Activated CD8-positive, alpha-beta memory T cell treated with anti-CD3 and anti-CD28 coated beads, Interleukin-2, amount 50 U/mL, for 24 hours (primary cell): ENCODE data around the gene RNF208.

ENCODE experiments used
- DNase-seq: peaks from one replicate; pipeline ENCODE4 v3.0.0-alpha.2; 2020; ENCODE audit errors: extremely low read depth

The RNF208 gene

GRCh38 chr9:137227853-137228505, 5.9 kb upstream of the RNF208 start:
- DNase-seq, result no peak

DNA sequence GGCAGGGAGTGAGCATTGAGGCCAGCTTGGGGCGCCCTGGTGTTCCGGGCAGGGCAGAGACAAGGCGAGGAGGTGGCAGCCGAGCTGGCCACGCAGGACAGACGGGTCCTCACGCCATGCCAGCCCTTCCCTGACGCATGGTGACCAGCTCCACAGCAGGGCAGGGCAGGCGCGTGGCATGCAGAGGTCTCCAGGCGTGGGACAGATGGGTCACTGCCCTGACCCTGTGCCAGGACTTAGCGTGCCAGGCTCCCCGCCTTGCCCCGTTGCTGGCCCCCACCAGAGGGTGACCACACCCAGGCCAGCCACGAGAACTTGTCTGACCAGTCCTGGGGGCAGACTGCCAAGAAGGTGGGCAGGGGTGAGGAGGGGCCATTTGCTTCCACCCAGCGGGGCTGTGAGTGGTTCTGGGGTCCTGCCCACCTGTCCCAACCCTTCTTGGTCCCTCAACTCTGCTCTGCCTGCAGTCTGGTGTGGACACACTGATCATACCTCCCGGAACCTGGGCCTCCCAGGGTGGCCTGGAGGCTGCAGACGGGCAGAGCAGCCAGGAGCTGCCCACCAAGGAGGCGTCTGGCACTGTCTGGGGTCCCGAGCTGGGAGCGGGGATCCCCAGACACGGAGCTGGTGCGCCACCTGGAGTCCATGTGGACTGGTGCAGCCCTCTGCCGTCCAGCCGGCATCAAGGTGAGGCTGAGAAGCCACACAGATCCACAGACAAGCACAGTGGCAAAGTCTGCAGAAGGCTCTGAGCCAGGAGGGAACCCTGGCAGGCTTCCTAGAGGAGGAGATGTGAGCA, 5.2 kb upstream of the RNF208 start, which contains the start of gene RNF224:
TSS of gene RNF224 (plus strand) at position 449 of the 799 bp plus-strand sequence. CDS start 834 bp downstream, outside the sequence.
- peak; percentile 63 for DNase-seq

GRCh38 chr9:137226338-137227053, 4.5 kb upstream of the RNF208 start:
- DNase-seq, result no peak

DNA sequence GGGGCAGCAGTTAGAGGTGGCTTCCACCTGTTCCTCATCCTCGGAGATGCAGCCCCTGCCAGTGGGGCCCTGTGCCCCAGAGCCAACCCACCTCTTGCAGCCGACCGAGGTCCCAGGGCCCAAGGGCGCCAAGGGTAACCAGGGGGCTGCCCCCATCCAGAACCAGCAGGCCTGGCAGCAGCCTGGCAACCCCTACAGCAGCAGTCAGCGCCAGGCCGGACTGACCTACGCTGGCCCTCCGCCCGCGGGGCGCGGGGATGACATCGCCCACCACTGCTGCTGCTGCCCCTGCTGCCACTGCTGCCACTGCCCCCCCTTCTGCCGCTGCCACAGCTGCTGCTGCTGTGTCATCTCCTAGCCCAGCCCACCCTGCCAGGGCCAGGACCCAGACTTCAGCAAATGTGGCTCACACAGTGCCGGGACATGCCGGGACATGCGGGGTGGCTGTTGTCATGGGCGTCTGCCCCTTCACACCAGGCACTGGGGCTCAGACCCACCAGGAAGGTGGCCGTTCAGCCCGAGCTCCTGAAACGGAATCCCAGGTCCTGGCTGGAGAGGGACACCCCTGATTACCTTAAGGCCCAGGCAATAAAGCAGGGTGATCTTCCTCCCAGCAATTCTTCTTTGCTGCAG, 3.8 kb upstream of the RNF208 start:
- DNase-seq, result no peak

- DNase-seq, result no peak
These were observed 3.0 kb upstream of the RNF208 start, which contains the start of gene CYSRT1 for GRCh38 chr9:137224830-137225694. TSS of gene CYSRT1 (plus strand) at chr9:137225174. CDS start at chr9:137225622, 448 bp downstream.

DNA sequence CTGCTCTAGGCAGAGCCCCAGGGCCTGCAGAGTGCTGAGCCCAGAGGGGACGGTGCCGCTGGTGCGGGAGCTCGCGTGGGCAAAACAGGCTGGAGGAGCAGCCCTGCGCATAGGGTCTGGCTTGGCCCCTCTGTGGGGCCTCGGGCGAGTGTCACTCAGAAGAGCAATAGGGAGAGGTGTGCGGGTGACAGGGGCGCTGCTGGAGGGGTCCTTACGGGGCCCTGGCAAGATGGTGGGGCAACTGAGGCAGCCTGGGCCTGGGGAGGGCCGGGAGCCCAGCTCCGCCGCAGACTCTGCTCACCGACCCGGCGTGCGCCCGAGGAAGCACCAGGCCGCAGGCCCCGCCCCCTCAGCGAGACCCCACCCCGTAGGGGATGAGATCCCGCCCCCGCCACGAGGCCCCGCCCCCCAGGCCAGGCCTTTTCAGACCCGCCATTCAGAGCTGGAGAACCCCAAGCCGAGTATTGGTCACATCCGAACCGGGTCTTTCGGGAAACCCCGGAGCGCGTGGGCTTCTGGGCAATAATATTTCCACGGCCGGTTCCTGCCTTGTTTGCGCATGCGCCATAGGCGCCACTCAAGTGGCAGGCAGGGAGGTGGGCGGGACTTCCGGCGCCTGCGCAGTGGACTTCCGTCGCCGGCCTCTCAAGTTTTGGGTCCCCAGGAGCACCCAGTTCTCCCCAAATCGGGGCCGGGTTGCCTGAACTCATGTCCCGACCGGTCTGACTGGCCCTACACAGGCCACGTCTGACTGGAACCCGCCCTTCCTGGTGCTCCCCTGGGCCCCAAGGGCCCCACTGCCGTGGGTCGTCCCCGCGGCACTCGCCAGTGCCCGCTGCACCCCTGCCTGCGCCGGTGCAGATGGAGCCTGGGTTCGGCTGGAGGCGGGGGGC, 1.3 kb upstream of the RNF208 start:
- DNase-seq, result peak; percentile 95

DNA sequence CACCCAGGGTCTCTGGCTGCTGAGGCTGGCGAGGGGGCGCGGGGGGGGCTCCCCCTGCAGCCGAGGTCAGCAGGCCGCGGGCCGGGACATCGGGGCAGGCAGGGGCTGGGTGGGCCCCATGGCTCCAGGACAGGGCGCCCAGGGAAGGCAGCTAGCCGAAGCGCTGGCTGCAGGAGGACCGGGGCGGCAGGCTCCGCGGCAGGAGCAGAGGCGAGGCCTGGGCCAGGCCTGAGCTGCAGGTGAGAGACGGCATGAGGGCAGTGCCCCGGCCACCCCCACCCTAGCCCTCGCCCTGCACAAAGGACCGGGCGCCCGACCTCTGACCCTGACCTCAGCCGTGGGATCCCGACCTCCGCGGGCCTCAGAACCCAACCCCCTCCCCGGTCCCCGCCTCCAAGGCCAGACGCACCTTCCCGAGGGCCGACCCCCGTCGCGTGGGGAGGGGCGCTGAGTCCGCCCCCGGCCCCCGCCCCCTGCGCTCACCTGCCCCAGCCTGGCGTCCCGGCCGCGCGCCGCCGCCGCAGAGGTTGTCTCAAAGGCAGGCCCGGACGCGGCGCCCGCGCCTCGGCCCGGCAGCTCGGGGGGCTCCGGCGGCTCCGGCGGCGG, 431 bp downstream of the RNF208 start:
- no peak for DNase-seq

- DNase-seq, result no peak
These were observed 940 bp downstream of the RNF208 start for GRCh38 chr9:137221095-137221505.

DNA sequence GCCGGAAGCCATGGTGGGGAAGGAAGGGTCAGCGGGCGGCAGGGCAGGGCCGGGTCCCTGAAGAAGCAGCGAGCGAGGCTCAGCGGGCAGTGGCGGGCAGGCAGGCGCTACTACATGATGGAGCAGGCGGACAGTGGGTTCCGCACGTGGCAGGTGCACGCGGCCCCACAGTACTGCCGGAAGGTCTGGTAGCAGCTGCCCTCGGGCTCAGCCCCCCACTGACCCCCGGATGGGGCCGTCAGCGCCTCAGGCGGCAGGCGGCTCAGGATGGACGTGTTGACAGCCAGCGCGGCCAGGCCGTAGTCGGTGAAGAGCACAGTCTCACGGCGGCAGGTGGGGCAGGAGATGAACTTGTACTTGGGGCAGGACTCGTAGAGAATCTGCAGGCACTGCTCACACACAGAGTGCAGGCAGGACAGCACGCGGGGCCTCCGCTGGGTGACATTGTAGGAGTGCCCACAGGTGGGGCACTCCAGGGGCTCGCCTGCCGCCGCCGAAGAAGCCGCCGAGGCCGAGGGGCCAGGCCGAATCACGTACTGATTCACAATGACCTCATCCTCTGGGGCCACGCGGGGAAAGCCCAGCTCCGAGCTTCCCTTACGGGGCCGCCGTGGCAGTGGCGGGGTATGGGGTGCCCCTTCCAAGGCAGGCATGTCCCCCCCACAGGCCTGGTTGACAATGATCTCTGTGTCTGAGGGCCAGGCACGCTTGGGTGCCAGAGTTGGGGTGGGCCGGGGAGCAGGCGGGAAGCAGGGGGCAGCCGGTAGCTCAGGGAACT, 1.5 kb downstream of the RNF208 start:
- DNase-seq, result no peak

DNA sequence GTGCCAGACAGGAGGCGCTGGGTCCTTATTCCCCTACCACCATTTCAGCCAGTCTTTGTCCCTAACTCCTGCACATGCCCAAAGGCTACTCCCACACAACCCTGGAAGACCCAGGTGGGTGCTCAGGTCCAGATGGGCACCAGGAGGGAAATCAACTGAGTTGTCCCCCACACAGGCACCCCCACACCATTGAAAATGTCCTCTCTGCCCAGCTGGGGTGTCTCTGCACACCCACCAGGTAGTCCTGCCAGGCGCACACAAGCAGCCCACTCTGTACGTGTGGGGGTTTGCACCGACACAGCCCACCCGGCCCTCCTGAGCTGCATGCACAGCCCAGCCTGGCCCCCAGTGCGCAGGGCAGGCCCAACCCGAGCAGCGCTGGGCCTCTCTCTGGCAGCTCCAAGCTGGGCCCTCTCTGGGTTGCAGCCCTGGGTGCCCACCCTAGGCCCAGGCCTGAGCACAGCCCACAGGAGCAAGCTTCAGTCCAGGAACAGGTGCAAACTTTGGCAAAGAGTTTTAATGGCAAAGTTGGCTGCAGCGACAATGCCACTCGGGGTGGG, 2.2 kb downstream of the RNF208 start:
- no peak for DNase-seq

GRCh38 chr9:137218754-137219271, 3.2 kb downstream of the RNF208 start:
- DNase-seq, result no peak

DNA sequence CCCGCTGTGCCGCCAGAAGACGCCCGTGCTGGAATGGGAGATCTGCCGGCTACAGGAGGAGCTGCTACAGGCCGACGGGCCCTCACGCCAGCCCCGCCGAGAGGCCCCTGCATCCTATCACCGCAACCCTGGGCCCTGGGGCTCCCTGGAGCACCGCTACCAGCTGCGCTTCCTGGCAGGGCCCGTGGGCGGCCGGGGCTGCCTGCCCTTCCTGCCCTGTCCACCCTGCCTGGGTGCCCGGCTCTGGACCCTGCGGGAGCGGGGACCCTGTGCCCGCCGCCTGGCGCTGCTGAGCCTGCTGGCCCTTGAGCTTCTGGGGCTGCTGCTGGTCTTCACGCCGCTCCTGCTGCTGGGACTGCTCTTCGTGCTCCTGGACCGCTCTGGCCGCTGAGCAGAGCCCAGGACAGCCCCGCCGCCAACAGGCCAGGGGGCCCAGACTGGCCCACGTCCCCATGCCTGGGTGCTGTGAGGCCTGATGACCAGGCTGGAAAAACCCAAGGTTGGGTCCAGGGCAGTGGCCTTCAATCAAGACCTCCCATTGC, 3.8 kb downstream of the RNF208 start:
- DNase-seq, result no peak

- no peak for DNase-seq
These were observed 4.5 kb downstream of the RNF208 start for GRCh38 chr9:137217276-137218211.

DNA sequence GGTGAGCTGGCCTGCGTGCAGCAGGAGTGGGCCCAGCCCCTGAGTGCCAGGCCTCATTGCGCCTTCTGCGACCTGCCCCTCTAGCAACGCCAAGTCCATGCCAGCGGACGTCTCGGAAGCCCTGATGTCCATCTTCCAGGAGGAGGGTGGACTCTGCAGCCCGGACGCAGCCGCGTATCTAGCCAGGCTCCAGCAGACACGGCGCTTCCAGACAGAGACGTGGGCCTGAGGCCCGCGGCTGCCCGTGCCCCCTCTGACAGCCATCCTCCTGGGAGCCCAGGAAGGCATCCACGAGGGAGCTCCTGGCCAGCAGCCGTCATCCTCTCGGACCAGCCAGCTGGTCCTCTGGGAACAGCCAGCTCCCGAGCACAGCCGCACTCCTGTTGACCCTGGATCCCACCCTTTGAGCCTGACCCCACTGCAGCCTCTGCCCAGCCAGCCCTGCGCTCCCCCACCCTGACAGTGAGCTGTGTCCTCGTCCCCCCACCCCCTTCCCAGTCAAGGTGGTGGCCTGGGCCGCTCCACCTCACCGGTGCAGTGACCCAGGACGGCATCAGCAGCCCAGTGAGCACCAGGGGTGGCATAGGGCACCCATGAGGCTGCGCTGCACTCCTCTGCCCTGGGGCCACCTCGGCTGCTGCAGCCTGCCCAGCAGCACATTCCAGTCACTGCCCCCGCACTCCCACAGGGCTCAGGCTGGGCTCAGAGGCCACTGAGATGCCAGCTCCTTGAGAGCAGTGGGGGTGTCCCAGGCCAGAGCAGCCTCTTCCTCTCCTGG, 5.7 kb downstream of the RNF208 start:
- DNase-seq, result no peak

GRCh38 chr9:137215196-137215986, 6.6 kb downstream of the RNF208 start:
- DNase-seq, result no peak
